ENCODE data around the gene HSP90AB1.

Gene HSP90AB1

DNA sequence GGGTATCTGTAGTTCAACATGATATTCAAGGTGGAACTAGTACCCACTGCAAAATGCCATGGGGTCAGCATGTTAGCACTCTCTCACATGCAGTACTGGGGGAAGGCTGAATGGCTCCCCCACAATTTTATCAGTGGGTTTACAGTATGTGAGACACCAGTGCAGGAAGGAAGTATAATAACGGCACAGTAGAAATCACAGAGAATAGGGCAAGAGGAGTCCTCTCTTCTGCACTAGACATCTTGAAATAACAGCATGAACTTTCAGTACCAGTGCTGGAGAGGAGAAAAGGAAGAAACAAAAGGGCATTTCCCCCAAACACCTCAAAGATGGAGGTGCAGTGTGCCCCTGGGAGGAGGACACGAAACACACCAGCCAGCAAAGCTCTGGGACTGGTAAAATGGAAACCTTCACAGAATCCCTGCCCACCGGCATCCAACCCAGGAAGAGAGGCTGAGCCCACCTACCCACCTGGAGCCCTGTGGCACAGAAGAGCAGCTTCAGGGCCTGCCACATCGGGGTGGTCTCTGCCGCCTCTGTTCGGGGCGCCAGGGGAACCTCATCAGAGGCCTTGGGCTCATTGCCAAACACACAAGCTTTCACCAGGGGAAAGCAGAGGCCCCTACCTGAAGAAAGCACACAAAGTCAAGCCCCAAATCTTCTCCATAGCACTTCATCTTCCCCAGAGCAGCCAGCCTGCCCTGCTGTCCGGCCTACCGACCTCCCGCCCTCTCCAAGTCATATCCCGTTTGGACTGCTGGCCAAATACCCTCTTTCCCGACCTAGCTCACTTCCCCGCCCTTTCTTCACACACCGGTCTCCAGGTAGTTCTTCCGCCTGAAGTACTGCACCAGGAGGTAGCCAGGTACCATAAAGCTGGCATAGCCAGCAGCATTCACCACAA, 9.2 kb downstream of the HSP90AB1 start:
- DNase-seq (ENCODE audit: low read depth): no peak

- DNase-seq (ENCODE audit: low read depth): no peak
Observed at GRCh38 chr6:44256775-44257024, 9.8 kb downstream of the HSP90AB1 start.

- peak; percentile 58 for DNase-seq (ENCODE audit: low read depth)
Observed at GRCh38 chr6:44257025-44257752, 10.3 kb downstream of the HSP90AB1 start, which contains the start of gene SLC35B2. TSS of gene SLC35B2 (minus strand) at chr6:44257528. CDS start at chr6:44257410, 118 bp downstream.

GRCh38 chr6:44257753-44258324, 10.9 kb downstream of the HSP90AB1 start:
- no peak for DNase-seq (ENCODE audit: low read depth)

DNA sequence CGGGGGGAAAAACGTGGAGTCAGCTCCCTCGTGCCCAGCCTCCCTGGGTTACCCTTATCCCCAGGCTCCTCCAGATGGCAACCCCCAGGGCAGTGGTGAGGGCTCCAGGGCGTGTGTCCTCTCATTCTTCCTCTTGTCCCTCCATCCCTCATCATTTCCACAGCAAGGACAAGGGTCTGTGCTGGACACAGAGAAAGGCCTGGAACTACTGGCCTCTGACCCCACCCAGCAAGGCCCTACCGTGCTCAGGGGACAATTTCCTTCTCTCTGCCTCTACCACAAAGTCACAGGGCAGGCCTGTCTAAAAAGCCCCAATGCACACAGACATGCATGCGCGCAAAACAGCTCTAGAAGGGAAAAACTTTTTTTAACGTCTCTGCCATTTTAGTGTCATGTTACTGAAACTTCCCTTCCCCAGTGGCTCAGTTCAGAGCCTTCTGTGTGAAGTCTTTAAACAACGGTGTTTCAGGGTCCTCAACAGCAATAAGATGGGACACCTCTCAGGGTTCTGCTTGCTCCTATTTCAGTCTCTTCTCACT, 11.5 kb downstream of the HSP90AB1 start:
- DNase-seq (ENCODE audit: low read depth): no peak

DNA sequence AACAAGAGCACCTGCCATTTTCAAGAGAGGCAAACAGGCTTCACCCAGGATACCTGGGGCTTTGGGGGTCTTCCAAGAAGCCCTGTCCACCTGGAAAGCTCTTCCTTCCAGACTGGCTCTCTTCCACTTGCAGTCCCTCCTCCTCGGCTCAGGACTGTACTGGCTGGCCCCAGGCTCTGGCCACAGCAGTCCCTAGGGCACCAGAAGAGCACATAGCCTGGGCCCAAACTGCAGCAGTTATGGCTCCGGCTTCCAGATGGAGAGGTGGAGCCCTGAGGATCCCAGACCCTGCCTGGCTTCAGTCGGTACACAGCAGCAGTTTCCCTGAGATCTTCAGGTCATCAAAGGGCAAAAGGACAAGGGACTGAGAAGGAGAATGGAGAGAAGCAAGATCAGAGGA, 12.0 kb downstream of the HSP90AB1 start:
- DNase-seq (ENCODE audit: low read depth): no peak

GRCh38 chr6:44260011-44260410, 13.1 kb downstream of the HSP90AB1 start:
- DNase-seq (ENCODE audit: low read depth): no peak

DNA sequence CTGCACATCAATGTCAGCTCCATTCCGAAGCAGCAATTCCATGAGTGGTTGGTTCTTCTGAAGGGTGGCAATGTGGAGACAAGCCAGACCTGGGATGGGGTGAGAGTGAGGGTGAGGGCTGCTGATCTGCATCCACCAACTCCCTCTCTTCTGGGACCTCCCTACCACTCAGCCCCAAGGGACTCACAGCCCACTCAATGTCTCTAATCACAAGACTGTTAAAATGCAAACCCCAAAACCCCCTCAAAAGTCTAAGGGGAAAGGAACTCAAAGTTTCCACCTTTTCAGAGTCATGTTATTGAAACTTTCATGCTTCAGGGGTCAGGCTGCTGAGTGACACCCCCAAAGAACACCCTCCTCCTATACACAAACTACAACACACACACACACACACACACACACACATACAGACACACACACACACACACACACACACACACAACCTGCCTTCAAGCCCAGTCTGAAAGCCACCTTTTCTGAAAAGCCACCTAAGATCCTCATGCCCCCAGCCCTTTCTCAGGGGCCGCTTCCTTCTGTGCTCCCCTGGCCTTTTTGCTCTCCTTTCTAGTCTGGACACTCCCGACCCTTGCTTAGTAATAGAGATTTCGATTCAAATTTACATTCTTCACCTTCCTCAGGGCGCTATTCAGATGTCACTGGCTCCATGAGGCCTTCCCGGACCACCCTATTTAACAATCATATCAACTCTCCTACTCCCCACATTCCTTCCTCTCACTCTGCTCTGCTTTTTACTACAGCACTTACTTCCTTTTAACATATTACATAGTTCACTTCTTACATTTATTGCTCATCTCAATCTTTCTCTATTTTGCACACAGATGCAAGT, 13.8 kb downstream of the HSP90AB1 start:
- DNase-seq (ENCODE audit: low read depth): no peak

- no peak for DNase-seq (ENCODE audit: low read depth)
Observed at GRCh38 chr6:44261581-44261980, 14.7 kb downstream of the HSP90AB1 start.

DNA sequence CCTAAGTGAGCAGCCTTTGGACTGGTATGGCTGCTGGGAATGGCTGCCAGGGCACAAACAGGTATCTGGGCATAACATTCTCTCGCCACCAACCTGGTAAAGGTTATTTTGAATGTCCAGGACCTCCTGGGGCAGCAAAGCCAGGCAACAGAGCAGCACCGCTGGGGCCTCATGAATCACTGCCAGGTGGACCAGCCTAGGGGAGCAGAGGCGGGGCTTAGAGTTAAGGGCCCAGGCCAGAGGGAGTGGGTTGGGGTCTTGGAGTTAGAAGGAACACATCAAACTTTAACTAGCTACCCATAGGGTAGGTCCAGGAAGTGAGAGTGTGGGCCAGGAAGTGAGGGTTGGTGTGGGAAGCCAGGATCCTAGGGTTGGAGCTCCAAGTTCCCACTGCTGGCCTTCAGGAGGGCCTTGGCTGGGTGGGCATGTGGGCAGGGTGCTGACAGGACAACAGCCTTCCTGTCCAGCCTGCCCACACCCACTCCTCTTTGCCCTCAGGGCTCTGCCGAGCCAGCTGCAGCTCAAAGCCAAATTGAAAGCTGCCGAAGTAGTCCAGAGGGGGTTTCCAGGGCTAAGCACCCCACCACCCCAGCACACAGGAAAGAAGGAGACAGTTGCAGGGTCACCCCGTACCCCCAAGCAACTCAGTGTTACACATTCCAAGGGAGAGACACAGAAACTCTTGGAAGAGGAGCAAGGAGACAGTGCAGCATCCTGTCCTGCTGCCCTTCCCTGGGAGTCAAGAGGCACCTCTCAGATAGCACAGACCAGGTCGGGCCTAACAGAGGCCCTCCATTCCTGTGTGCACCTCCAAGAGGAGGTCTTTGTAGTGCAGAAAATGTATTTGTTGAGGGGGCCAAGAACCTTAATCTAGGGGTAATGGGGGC, 15.8 kb downstream of the HSP90AB1 start:
- no peak for DNase-seq (ENCODE audit: low read depth)

DNA sequence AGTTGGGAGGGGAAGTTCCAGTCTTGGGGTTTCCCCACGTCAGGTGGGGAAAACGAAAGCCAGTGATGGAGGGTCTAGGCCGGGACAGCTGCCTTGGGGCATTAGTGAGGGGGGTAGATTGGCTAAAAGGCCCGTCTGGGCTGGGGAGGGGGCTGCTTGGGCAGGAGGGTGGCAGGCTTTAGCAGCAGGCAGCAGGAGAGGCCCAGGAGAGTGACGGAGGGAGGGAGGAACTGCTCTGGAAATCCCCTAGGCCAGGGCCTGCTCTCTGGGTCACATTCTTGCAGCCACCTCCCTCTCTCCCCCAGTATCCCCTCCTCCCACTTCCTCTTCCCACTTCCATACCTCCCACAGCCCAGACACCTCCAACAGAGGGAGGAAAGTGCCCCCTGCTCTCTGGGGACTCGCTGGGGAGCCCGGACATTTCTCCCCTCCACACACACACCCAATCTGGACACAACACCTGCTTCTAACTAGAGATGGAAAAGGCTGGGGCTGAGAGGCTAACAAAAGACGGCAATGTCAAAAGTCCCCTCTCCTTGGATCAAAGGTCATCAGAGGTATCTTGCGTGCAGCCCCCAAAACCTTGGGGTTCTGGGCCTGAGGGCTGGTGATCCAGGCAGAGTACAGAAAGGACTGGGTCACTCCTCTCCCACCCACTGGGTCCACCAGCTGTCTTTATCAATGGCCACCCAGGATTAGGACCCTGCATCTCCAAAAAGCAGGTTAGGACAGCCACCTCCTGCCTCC, 16.6 kb downstream of the HSP90AB1 start:
- no peak for DNase-seq (ENCODE audit: low read depth)

- no peak for DNase-seq (ENCODE audit: low read depth)
Observed at GRCh38 chr6:44264154-44265006, 17.5 kb downstream of the HSP90AB1 start.

DNA sequence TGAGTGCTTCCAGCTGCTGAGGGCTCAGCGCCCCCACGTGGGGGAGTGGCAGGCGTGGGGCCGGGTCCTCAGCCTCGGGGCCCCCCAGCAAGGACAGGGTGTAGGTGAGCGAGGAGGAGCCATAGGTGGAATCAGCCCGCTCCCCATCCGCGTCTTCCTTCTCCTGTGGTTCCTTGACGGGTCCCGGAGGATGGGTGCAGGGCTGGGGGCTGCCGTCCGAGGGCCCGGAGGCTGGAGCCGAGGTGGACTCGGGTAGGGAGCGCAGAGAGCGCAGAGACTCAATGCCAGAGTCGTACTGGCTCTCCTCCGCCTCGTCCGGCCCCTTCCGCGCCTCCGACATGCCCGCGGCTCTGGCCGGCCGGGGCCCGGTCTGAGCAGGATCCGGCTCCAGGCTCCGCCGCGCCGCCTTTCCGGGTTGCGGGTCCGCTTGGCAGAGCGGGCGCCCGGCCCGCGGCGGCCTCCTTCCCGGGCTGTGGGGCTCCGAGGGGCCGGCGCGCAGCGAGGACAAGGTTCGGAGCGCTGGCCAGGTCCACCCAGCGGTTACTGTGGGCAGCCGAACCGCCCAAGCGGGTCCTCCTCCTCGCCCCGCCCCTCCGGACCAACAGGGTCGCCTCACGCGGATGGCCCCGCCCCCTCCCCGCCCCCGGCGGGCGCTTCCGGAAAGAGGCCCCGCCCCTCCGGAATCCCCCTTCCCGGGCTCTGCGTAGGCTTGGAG, 18.3 kb downstream of the HSP90AB1 start, which contains the start of gene NFKBIE:
Gene NFKBIE, minus strand, starts transcription at position 545 of the 715 bp plus-strand sequence. Its CDS starts 205 bp downstream, at position 340.
- DNase-seq (ENCODE audit: low read depth): peak; percentile 88

DNA sequence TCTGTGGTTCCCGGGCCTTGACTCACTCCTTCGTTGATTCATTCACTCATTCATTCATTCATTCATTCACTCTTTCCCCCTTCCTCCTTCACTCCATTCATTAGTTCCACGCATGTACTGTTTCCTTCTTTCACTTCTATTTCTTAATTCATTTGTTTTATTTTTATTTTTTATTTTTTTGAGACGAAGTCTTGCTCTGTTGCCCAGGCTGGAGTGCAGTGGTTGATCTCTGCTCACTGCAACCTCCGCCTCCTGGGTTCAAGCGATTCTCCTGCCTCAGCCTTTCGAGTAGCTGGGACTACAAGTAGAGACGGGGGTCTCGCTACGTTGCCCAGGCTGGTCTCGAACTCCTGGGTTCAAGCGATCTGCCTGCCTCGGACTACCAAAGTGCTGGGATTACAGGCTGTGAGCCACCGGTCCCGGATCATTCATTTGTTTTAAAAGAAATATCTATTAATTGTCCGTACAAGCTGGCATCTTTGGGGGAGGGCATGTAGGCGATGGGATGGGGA, 18.9 kb downstream of the HSP90AB1 start:
- no peak for DNase-seq (ENCODE audit: low read depth)

DNA sequence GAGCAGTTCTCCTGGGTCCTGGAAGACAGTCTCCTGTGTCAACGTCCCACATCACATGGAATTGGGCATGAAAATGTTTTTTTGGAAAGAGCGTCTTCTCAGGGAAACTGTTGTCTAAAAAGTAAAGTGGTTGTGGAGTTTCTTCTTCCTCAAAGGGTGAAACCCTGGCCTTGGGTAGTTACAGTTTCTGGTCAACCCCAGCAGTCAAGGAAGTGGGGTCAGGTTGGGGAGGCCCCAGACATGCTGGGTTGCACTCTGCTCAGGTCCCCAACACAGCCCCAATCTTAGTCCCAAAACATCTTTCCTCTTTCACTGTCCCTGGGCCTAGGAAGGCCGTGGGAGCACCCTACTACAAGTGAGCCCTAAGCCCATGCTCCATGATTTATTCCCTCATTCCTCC, 19.4 kb downstream of the HSP90AB1 start:
- no peak for DNase-seq (ENCODE audit: low read depth)

DNA sequence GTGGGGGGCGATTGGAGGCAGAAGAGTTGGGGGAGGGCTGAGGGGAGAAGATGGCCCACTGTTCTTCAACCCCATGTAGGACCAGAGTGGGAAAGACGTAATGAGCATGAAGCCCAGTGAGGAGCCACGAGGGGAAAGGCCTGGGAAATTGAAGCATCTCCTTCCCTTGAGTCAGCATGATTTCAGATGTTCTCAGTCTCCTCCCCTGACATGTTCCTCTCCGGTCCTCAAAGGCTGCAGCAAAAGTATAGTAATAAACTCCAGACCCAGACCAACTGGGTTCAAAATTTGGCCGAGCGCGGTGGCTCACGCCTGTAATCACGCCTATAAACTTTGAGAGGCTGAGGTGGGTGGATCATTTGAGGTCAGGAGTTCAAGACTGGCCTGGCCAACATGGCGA, 20.4 kb downstream of the HSP90AB1 start:
- no peak for DNase-seq (ENCODE audit: low read depth)

DNA sequence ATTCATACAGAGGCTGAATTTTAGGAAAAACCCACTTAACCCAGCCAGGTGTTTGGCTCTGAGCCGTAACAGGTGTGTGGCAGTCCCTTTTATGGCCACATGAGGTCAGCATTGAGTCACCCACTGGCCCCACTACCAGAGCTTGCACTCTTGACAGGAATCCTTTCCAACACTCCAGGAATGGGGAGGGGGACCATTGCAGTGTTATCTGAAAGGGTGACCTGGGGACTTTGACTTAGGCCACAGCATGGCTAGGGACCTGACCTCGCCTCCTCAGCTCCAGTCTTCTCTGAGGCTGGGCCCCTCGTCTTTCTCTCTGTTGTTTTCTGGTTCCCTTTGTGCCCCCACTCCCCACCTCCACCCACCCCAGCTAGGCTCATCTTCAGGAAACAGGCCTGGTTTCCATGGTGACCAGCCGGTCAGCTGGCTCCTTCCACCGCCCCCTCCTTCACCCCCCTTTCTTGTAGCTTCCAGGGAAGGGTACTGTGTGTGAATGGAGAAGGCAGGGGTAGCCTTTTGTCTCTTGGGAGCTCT, 21.3 kb downstream of the HSP90AB1 start:
- no peak for DNase-seq (ENCODE audit: low read depth)
